Colonic mucosa (tissue), 4 donors: Measurements from ENCODE around the gene TAF5L. TPM values are rescaled to one million over a fixed set of nuclear protein-coding genes. Genes with fewer than 3 reads are reported as not detected.

Source experiments
- DNase-seq: peaks from one replicate; pipeline ENCODE4 v3.0.0-alpha.2; 2020
- H3K27ac ChIP-seq: fragments of 200-600 bp; one replicate; pipeline ENCODE4 v1.8.0; 2021
- H3K27me3 ChIP-seq: fragments of 200-600 bp; one replicate; pipeline ENCODE4 v1.8.0; 2021
- H3K36me3 ChIP-seq: fragments of 200-600 bp; one replicate; pipeline ENCODE4 v1.8.0; 2021
- H3K4me1 ChIP-seq: fragments of 200-600 bp; one replicate; pipeline ENCODE4 v1.8.0; 2021; ENCODE audit warnings: mild to moderate bottlenecking
- H3K4me3 ChIP-seq: fragments of 200-600 bp; one replicate; pipeline ENCODE4 v1.8.0; 2021
- H3K9ac ChIP-seq, 2 donors: one replicate each; pipeline ENCODE4 v1.7.0; 2013; ENCODE audit warnings: control low read depth in 2 of 2, low read depth in 2 of 2, low read length in 2 of 2
- H3K9me3 ChIP-seq: fragments of 200-600 bp; one replicate; pipeline ENCODE4 v1.8.0; 2021
- CTCF ChIP-seq: fragments of 200-600 bp; IDR thresholded peaks from one replicate; pipeline ENCODE4 v1.8.0; 2022; ENCODE audit warnings: antibody characterized with exemption, mild to moderate bottlenecking
- intact Hi-C: fragments of 100-400 bp; cut with DNase I; formaldehyde crosslinking; loops from one replicate; pipeline ENCODE4 v1.14.1; 2022
- total RNA-seq, 2 donors: library from RNA; stranded (reverse); fragmentation: NEBNext Ultra II Directional in 1 of 2; extraction: Animal tissue kit (Norgen Biotek cat#: 25700) in 1 of 2; gene quantifications; one replicate each; pipeline ENCODE4 v1.2.1, GENCODE V29; 2021
- donor health status: healthy.
- donor health status: DM: no; HTN: no; CAD: no.
- donor health status: DM: no; HTN: no; CAD: no.

Gene TAF5L
- total RNA-seq, 2 donors from 2014 or later, result 20.9 to 24.3 TPM

- H3K9ac ChIP-seq, result no peak overlapping the region
These were observed 24.1 kb upstream of the TAF5L start for GRCh38 chr1:229650045-229650444.

GRCh38 chr1:229648406-229648805, 22.5 kb upstream of the TAF5L start:
- no peak overlapping the region for H3K4me3 ChIP-seq
- intact Hi-C loops, result no loop called here
- TF ChIP-seq CTCF, result no peak
- DNase-seq, result no peak
- H3K27ac ChIP-seq, result no peak overlapping the region
- H3K9ac ChIP-seq, result no peak overlapping the region
- no peaks in the 10 kb centered on the region for H3K27me3 ChIP-seq
- no peaks in the 10 kb centered on the region for H3K9me3 ChIP-seq
- no peaks in the 10 kb centered on the region for H3K36me3 ChIP-seq
- no peaks in the 10 kb centered on the region for H3K4me1 ChIP-seq

More at GRCh38 chr1:229650045-229650444, 24.1 kb upstream of the TAF5L start:
- Histone ChIP-seq H3K4me3 (no peak overlapping the region), H3K36me3 (no peaks in the 10 kb centered on the region), H3K4me1 (no peaks in the 10 kb centered on the region), H3K27ac (no peak overlapping the region), H3K9me3 (no peaks in the 10 kb centered on the region), H3K27me3 (no peaks in the 10 kb centered on the region)
- no peak for DNase-seq
- intact Hi-C loops, result no loop called here
- no peak for TF ChIP-seq CTCF

- no peak for DNase-seq
- Histone ChIP-seq H3K9ac (no peak overlapping the region), H3K4me1 (no peaks in the 10 kb centered on the region), H3K27ac (no peak overlapping the region), H3K9me3 (no peaks in the 10 kb centered on the region), H3K36me3 (no peaks in the 10 kb centered on the region), H3K4me3 (no peak overlapping the region), H3K27me3 (no peaks in the 10 kb centered on the region)
- intact Hi-C loops, result no loop called here
- no peak for TF ChIP-seq CTCF
These were observed 19.5 kb upstream of the TAF5L start for GRCh38 chr1:229645324-229645993.

GRCh38 chr1:229643996-229644745, 18.2 kb upstream of the TAF5L start:
- Histone ChIP-seq H3K9ac (no peak overlapping the region), H3K36me3 (no peaks in the 10 kb centered on the region), H3K27ac (no peak overlapping the region), H3K4me3 (no peak overlapping the region), H3K9me3 (no peaks in the 10 kb centered on the region), H3K27me3 (no peaks in the 10 kb centered on the region), H3K4me1 (no peaks in the 10 kb centered on the region)
- intact Hi-C loops, result no loop called here
- no peak for DNase-seq
- no peak for TF ChIP-seq CTCF

GRCh38 chr1:229642970-229643369, 17.0 kb upstream of the TAF5L start:
- H3K36me3 ChIP-seq, result no peaks in the 10 kb centered on the region
- H3K27me3 ChIP-seq, result no peaks in the 10 kb centered on the region
- H3K4me1 ChIP-seq, result no peaks in the 10 kb centered on the region
- H3K4me3 ChIP-seq, result no peak overlapping the region
- intact Hi-C loops, result no loop called here
- H3K9ac ChIP-seq, result no peak overlapping the region
- no peak overlapping the region for H3K27ac ChIP-seq
- DNase-seq, result no peak
- no peak for TF ChIP-seq CTCF
- no peaks in the 10 kb centered on the region for H3K9me3 ChIP-seq
